Caco-2 (cell line): Measurements from ENCODE around the gene CPLX1. TPM values are rescaled to one million over a fixed set of nuclear protein-coding genes. Genes with fewer than 3 reads are reported as not detected.

Experiments used
- BruUV-seq: library from RNA; stranded (reverse); fragments of 400-500 nt; replicated peaks from 2 replicates; lab custom pipeline; 2021; lab: Mats Ljungman, UMichigan
- CTCF ChIA-PET: fragments of 300-600 bp; sonication (Branson Sonifier 250); formaldehyde crosslinking; loops from one replicate; lab custom pipeline; 2022; ENCODE audit warnings: antibody characterized with exemption; lab: Charles Lee
- POLR2A ChIA-PET: fragments of 300-600 bp; sonication (Branson Sonifier 250); formaldehyde crosslinking; loops from one replicate; lab custom pipeline; 2022; ENCODE audit warnings: antibody characterized with exemption; lab: Charles Lee
- DNase-seq, 2 experiments: peaks; one replicate each; pipeline versions ENCODE4 v3.0.0 to v3.0.0-alpha.2; 2020 to 2022
- H3K27me3 ChIP-seq: replicated peaks from 2 replicates; pipeline ENCODE4 v1.6.0; 2011; ENCODE audit warnings: low read length; ENCODE audit not compliant: control insufficient read depth, insufficient read depth
- H3K36me3 ChIP-seq: 2 replicates; pipeline ENCODE4 v1.5.1; 2011; ENCODE audit warnings: low read length; ENCODE audit not compliant: control insufficient read depth, insufficient read depth
- H3K4me1 ChIP-seq: fragments of 250-450 bp; sonication (Bioruptor Pico); 2 replicates; pipeline ENCODE4 v1.5.1; 2020; ENCODE audit warnings: mild to moderate bottlenecking
- H3K4me3 ChIP-seq: 2 replicates; pipeline ENCODE4 v1.5.1; 2011; ENCODE audit warnings: low read depth, mild to moderate bottlenecking, control low read depth, low read length
- H3K9me3 ChIP-seq: fragments of 250-450 bp; sonication (Bioruptor Pico); 2 replicates; pipeline ENCODE4 v1.5.1; 2020; ENCODE audit warnings: mild to moderate bottlenecking, moderate library complexity
- H3K27ac Mint-ChIP-seq: one replicate; pipeline ENCODE4 v1.8.0; 2022; ENCODE audit warnings: mixed read lengths; ENCODE audit not compliant: unreplicated experiment
- H3K27me3 Mint-ChIP-seq: one replicate; pipeline ENCODE4 v1.8.0; 2022; ENCODE audit warnings: mixed read lengths; ENCODE audit not compliant: insufficient read depth, unreplicated experiment
- H3K36me3 Mint-ChIP-seq: one replicate; pipeline ENCODE4 v1.8.0; 2022; ENCODE audit warnings: mild to moderate bottlenecking, mixed read lengths; ENCODE audit not compliant: insufficient read depth, unreplicated experiment
- H3K4me1 Mint-ChIP-seq: one replicate; pipeline ENCODE4 v1.8.0; 2022; ENCODE audit warnings: low read depth, mixed read lengths; ENCODE audit not compliant: unreplicated experiment
- H3K4me3 Mint-ChIP-seq: one replicate; pipeline ENCODE4 v1.8.0; 2022; ENCODE audit warnings: mild to moderate bottlenecking, moderate library complexity, mixed read lengths; ENCODE audit not compliant: unreplicated experiment
- H3K9me3 Mint-ChIP-seq: one replicate; pipeline ENCODE4 v1.8.0; 2022; ENCODE audit warnings: mixed read lengths; ENCODE audit not compliant: unreplicated experiment
- intact Hi-C: fragments of 100-400 bp; cut with micrococcal nuclease; formaldehyde crosslinking; loops from one replicate; pipeline ENCODE4 v1.10.0; 2022; ENCODE audit not compliant: unreplicated experiment
- total RNA-seq: library from RNA; stranded (reverse); gene quantifications from 2 replicates; pipeline ENCODE4 v1.2.3, GENCODE V29; 2022
- TF ChIP-seq, protein P1 (sequence below), 2 experiments: fragments of 200-600 bp in 1 of 2; IDR thresholded peaks; 1 replicate in 1 of 2; 2 replicates in 1 of 2; pipeline versions ENCODE4 v1.5.1 to v1.8.0; 2011 to 2022; ENCODE audit warnings: antibody characterized with exemption in 1 of 2, control low read depth in 1 of 2, inconsistent platforms in 1 of 2, low read depth in 1 of 2, low read length in 1 of 2, mild to moderate bottlenecking in 1 of 2, moderate library complexity in 1 of 2; ENCODE audit not compliant: insufficient read depth in 1 of 2, severe bottlenecking in 1 of 2, unreplicated experiment in 1 of 2

CPLX1 gene
- total RNA-seq, 1 experiment from 2014 or later: 20.9 TPM

GRCh38 chr4:850323-850945 lies 24.5 kb upstream of the CPLX1 start:
- Histone ChIP-seq H3K27me3 (no peaks in the 10 kb centered on the region), H3K4me3 (no peak overlapping the region), H3K36me3 (no peaks in the 10 kb centered on the region; the same call in 1 of the 2 replicates), H3K4me1 (no peaks in the 10 kb centered on the region), H3K9me3 (no peaks in the 10 kb centered on the region)
- peaks cover 32% of the 10 kb centered on the region for H3K36me3 Mint-ChIP-seq
- no peak overlapping the region for H3K27ac Mint-ChIP-seq
- intact Hi-C loops: no loop called here
- no peak overlapping the region for H3K4me3 Mint-ChIP-seq
- H3K9me3 Mint-ChIP-seq: no peaks in the 10 kb centered on the region
- ChIA-PET CTCF (no interaction called here), POLR2A (no interaction called here)
- BruUV-seq: no TSS peak
- no peaks in the 10 kb centered on the region for H3K27me3 Mint-ChIP-seq
- no peak for DNase-seq
- TF ChIP-seq, protein P1, sequence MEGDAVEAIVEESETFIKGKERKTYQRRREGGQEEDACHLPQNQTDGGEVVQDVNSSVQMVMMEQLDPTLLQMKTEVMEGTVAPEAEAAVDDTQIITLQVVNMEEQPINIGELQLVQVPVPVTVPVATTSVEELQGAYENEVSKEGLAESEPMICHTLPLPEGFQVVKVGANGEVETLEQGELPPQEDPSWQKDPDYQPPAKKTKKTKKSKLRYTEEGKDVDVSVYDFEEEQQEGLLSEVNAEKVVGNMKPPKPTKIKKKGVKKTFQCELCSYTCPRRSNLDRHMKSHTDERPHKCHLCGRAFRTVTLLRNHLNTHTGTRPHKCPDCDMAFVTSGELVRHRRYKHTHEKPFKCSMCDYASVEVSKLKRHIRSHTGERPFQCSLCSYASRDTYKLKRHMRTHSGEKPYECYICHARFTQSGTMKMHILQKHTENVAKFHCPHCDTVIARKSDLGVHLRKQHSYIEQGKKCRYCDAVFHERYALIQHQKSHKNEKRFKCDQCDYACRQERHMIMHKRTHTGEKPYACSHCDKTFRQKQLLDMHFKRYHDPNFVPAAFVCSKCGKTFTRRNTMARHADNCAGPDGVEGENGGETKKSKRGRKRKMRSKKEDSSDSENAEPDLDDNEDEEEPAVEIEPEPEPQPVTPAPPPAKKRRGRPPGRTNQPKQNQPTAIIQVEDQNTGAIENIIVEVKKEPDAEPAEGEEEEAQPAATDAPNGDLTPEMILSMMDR (IDR thresholded peaks at IDR 0.05; ENCODE audit: insufficient read depth in 1 of 2, low read depth in 1 of 2, low read length in 1 of 2, severe bottlenecking in 1 of 2, unreplicated experiment in 1 of 2): no peak
- H3K4me1 Mint-ChIP-seq: no peaks in the 10 kb centered on the region

- Mint-ChIP-seq H3K27ac (no peak overlapping the region), H3K36me3 (peaks cover 29% of the 10 kb centered on the region), H3K4me3 (no peak overlapping the region), H3K9me3 (no peaks in the 10 kb centered on the region), H3K4me1 (no peaks in the 10 kb centered on the region), H3K27me3 (no peaks in the 10 kb centered on the region)
- no peaks in the 10 kb centered on the region for H3K27me3 ChIP-seq
- TF ChIP-seq, protein P1 (IDR thresholded peaks at IDR 0.05; ENCODE audit: insufficient read depth in 1 of 2, low read depth in 1 of 2, low read length in 1 of 2, severe bottlenecking in 1 of 2, unreplicated experiment in 1 of 2): no peak
- no peak for DNase-seq
- H3K4me3 ChIP-seq: no peak overlapping the region
- H3K36me3 ChIP-seq: no peaks in the 10 kb centered on the region; the same call in 1 of the 2 replicates
- TSS peak; percentile 65 for BruUV-seq
- CTCF ChIA-PET: no interaction called here
- POLR2A ChIA-PET: no interaction called here
- intact Hi-C loops: no loop called here
- no peaks in the 10 kb centered on the region for H3K9me3 ChIP-seq
- H3K4me1 ChIP-seq: no peaks in the 10 kb centered on the region
These were observed 23.7 kb upstream of the CPLX1 start for GRCh38 chr4:849478-850175.

GRCh38 chr4:848803-849477 lies 23.0 kb upstream of the CPLX1 start:
- no peaks in the 10 kb centered on the region for H3K9me3 Mint-ChIP-seq
- no peak for DNase-seq
- no peaks in the 10 kb centered on the region for H3K4me1 Mint-ChIP-seq
- H3K27me3 Mint-ChIP-seq: no peaks in the 10 kb centered on the region
- Histone ChIP-seq H3K4me1 (no peaks in the 10 kb centered on the region), H3K27me3 (no peaks in the 10 kb centered on the region), H3K4me3 (no peak overlapping the region), H3K9me3 (no peaks in the 10 kb centered on the region), H3K36me3 (no peaks in the 10 kb centered on the region; the same call in 1 of the 2 replicates)
- no peak overlapping the region for H3K27ac Mint-ChIP-seq
- CTCF ChIA-PET: no interaction called here
- H3K4me3 Mint-ChIP-seq: no peak overlapping the region
- POLR2A ChIA-PET: no interaction called here
- no TSS peak for BruUV-seq
- TF ChIP-seq, protein P1 (IDR thresholded peaks at IDR 0.05; ENCODE audit: insufficient read depth in 1 of 2, low read depth in 1 of 2, low read length in 1 of 2, severe bottlenecking in 1 of 2, unreplicated experiment in 1 of 2): no peak
- H3K36me3 Mint-ChIP-seq: peaks cover 28% of the 10 kb centered on the region
- intact Hi-C loops: no loop called here
